OCI-LY3 (cell line): Measurements from ENCODE around the gene IMMP2L.

ENCODE experiments used
- H2AFZ ChIP-seq: fragments of 200-600, 300-600 bp; shearing (Covaris generic); 2 replicates; pipeline ENCODE4 v1.6.0; 2014; ENCODE audit warnings: antibody characterized with exemption, low read depth, low read length
- H3K27ac ChIP-seq: fragments of 200-600, 300-600 bp; sonication (generic); 2 replicates; pipeline ENCODE4 v1.5.1; 2014; ENCODE audit warnings: mild to moderate bottlenecking, low read length, moderate library complexity, mixed read lengths
- H3K27me3 ChIP-seq: fragments of 200-600, 300-600 bp; sonication (generic); 2 replicates; pipeline ENCODE4 v1.6.1; 2014; ENCODE audit warnings: low read depth, low read length, mixed read lengths
- H3K36me3 ChIP-seq: fragments of 200-600, 300-600 bp; sonication (generic); replicated peaks from 2 replicates; pipeline ENCODE3; 2014; ENCODE audit warnings: low read depth, low read length, mixed read lengths
- H3K4me1 ChIP-seq: fragments of 300-600, 200-600 bp; sonication (generic); 2 replicates; pipeline ENCODE4 v1.6.1; 2014; ENCODE audit warnings: low read length, mixed read lengths
- H3K4me2 ChIP-seq: fragments of 200-600, 300-600 bp; sonication (generic); 2 replicates; pipeline ENCODE4 v1.6.1; 2014; ENCODE audit warnings: low read length, mixed read lengths
- H3K4me3 ChIP-seq: fragments of 300-600, 200-600 bp; sonication (generic); 2 replicates; pipeline ENCODE4 v1.5.1; 2014; ENCODE audit warnings: antibody characterized with exemption, mild to moderate bottlenecking, low read length, moderate library complexity
- H3K79me2 ChIP-seq: fragments of 300-600, 200-600 bp; shearing (Covaris generic); 2 replicates; pipeline ENCODE4 v1.6.1; 2014; ENCODE audit warnings: mild to moderate bottlenecking, low read length, mixed read lengths
- H3K9ac ChIP-seq: fragments of 300-600, 200-600 bp; shearing (Covaris generic); 2 replicates; pipeline ENCODE4 v1.6.0; 2014; ENCODE audit warnings: mild to moderate bottlenecking, low read length, moderate library complexity
- H3K9me3 ChIP-seq: fragments of 200-600, 300-600 bp; shearing (Covaris generic); 2 replicates; pipeline ENCODE4 v1.6.1; 2014; ENCODE audit warnings: low read length, mixed read lengths; ENCODE audit not compliant: insufficient read depth
- H4K20me1 ChIP-seq: fragments of 200-600, 300-600 bp; sonication (generic); 2 replicates; pipeline ENCODE4 v1.6.1; 2016; ENCODE audit warnings: low read length, mixed read lengths; ENCODE audit not compliant: insufficient read depth
- CTCF ChIP-seq: fragments of 200-600, 300-600 bp; sonication (generic); IDR thresholded peaks from 2 replicates; pipeline ENCODE4 v1.5.1; 2014; ENCODE audit warnings: antibody characterized with exemption, low read length, low read depth
- EZH2phosphoT487 ChIP-seq: fragments of 200-600 bp; shearing (Covaris generic); IDR thresholded peaks from 2 replicates; pipeline ENCODE4 v1.6.1; 2018; ENCODE audit warnings: antibody characterized with exemption, mixed run types, low read depth

Gene IMMP2L

GRCh38 chr7:111089822-111090426, 472.4 kb downstream of the IMMP2L start:
- Histone ChIP-seq H3K79me2 (no peaks in the 10 kb centered on the region), H4K20me1 (no peaks in the 10 kb centered on the region), H3K4me2 (no peak overlapping the region), H3K9ac (no peak overlapping the region), H3K27me3 (peaks cover 19% of the 10 kb centered on the region; the same call in 1 of the 2 replicates), H3K4me3 (no peak overlapping the region), H2AFZ (no peak overlapping the region), H3K36me3 (no peaks in the 10 kb centered on the region), H3K4me1 (no peaks in the 10 kb centered on the region), H3K27ac (no peak overlapping the region), H3K9me3 (no peaks in the 10 kb centered on the region)
- TF ChIP-seq EZH2phosphoT487 (no peak), CTCF (peak; percentile 64)

GRCh38 chr7:111088328-111088727, 474.0 kb downstream of the IMMP2L start:
- TF ChIP-seq EZH2phosphoT487 (no peak), CTCF (no peak)
- no peak overlapping the region for H3K4me3 ChIP-seq
- no peak overlapping the region for H3K27ac ChIP-seq
- peaks cover 26% of the 10 kb centered on the region; the same call in 1 of the 2 replicates for H3K27me3 ChIP-seq
- H3K4me2 ChIP-seq, result no peak overlapping the region
- H3K9me3 ChIP-seq, result no peaks in the 10 kb centered on the region
- H4K20me1 ChIP-seq, result peaks cover 4% of the 10 kb centered on the region; the same call in 1 of the 2 replicates
- H3K4me1 ChIP-seq, result peaks cover 12% of the 10 kb centered on the region
- no peaks in the 10 kb centered on the region for H3K36me3 ChIP-seq
- no peak overlapping the region for H3K9ac ChIP-seq
- H2AFZ ChIP-seq, result no peak overlapping the region
- no peaks in the 10 kb centered on the region for H3K79me2 ChIP-seq

GRCh38 chr7:111086532-111086931, 475.8 kb downstream of the IMMP2L start:
- H2AFZ ChIP-seq, result no peak overlapping the region
- no peaks in the 10 kb centered on the region for H3K9me3 ChIP-seq
- no peak overlapping the region for H3K4me3 ChIP-seq
- no peaks in the 10 kb centered on the region for H3K36me3 ChIP-seq
- H3K27me3 ChIP-seq, result peaks cover 30% of the 10 kb centered on the region
- H3K4me2 ChIP-seq, result no peak overlapping the region
- peaks cover 12% of the 10 kb centered on the region; the same call in 1 of the 2 replicates for H4K20me1 ChIP-seq
- no peak overlapping the region for H3K9ac ChIP-seq
- no peaks in the 10 kb centered on the region for H3K79me2 ChIP-seq
- no peak overlapping the region for H3K27ac ChIP-seq
- H3K4me1 ChIP-seq, result peaks cover 25% of the 10 kb centered on the region
- TF ChIP-seq EZH2phosphoT487 (no peak), CTCF (no peak)

GRCh38 chr7:111085356-111085755, 476.9 kb downstream of the IMMP2L start:
- Histone ChIP-seq H3K36me3 (no peaks in the 10 kb centered on the region), H3K4me1 (peaks cover 34% of the 10 kb centered on the region), H2AFZ (no peak overlapping the region), H3K79me2 (no peaks in the 10 kb centered on the region), H3K27me3 (peaks cover 27% of the 10 kb centered on the region), H4K20me1 (peaks cover 12% of the 10 kb centered on the region; the same call in 1 of the 2 replicates), H3K9ac (no peak overlapping the region), H3K9me3 (no peaks in the 10 kb centered on the region), H3K4me3 (no peak overlapping the region), H3K27ac (no peak overlapping the region), H3K4me2 (no peak overlapping the region)
- no peak for TF ChIP-seq CTCF
- no peak for TF ChIP-seq EZH2phosphoT487
